ENCODE measurements around the gene ZBTB9.
A peak's percentile ranks its signal among the peaks of the same experiment; 100 is the strongest.

DNA sequence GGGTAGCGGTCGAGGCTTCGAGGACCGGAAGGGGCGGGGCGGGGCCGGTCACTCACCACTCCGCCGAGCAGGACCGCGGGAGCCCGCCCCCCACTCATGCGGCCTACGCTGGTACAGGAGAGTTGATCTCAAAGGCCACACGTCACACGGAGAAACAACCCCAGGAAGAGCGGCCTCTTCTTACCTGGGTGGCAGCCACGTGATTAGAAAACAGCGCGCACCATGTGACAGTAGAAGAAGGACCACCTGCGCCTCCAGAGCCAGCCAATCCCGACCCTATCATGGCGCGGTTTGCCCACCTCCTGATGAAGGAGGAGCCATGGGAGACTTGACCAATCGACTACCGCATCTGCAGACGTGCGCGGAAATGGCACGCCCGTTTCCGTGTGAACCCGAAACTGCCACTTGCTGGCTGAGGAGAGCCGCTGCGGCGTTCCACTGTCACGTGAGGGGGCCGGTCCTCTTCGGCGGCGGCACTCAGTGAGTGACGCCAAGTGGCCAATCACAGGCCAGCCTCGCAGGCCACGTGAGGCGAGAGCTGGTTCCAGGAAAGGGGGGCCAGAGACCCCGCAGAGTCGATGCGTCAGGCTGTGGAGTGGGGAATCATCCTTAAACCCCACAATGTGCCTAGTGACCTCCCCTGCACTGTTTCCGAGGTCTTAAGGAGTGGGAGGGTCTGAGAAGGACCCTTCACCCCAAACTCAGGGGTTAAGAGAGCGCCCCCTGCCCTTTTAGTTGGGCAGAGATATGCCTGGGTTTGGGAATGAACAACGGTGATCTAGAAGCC, 36.3 kb upstream of the ZBTB9 start, which contains the start of gene CUTA:
- TF ChIP-seq, protein P1, sequence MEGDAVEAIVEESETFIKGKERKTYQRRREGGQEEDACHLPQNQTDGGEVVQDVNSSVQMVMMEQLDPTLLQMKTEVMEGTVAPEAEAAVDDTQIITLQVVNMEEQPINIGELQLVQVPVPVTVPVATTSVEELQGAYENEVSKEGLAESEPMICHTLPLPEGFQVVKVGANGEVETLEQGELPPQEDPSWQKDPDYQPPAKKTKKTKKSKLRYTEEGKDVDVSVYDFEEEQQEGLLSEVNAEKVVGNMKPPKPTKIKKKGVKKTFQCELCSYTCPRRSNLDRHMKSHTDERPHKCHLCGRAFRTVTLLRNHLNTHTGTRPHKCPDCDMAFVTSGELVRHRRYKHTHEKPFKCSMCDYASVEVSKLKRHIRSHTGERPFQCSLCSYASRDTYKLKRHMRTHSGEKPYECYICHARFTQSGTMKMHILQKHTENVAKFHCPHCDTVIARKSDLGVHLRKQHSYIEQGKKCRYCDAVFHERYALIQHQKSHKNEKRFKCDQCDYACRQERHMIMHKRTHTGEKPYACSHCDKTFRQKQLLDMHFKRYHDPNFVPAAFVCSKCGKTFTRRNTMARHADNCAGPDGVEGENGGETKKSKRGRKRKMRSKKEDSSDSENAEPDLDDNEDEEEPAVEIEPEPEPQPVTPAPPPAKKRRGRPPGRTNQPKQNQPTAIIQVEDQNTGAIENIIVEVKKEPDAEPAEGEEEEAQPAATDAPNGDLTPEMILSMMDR (IDR thresholded peaks at IDR 0.05 in 8 of 11, conservative IDR thresholded peaks at IDR 0.05 in 3 of 11): peak; percentile 10 to 58 (median 37)
- peak in 1 of 3 donors; percentile 42 for TF ChIP-seq POLR2A (IDR thresholded peaks at IDR 0.05)
